GM12874 (cell line): ENCODE data around the gene TEX2.

Experiments used
- TF ChIP-seq, protein P1 (sequence below): IDR thresholded peaks from 2 replicates; pipeline ENCODE4 v1.5.1; 2011; ENCODE audit warnings: low read depth, mild to moderate bottlenecking, control low read depth, low read length, moderate library complexity; ENCODE audit not compliant: insufficient read depth

TEX2 gene

DNA sequence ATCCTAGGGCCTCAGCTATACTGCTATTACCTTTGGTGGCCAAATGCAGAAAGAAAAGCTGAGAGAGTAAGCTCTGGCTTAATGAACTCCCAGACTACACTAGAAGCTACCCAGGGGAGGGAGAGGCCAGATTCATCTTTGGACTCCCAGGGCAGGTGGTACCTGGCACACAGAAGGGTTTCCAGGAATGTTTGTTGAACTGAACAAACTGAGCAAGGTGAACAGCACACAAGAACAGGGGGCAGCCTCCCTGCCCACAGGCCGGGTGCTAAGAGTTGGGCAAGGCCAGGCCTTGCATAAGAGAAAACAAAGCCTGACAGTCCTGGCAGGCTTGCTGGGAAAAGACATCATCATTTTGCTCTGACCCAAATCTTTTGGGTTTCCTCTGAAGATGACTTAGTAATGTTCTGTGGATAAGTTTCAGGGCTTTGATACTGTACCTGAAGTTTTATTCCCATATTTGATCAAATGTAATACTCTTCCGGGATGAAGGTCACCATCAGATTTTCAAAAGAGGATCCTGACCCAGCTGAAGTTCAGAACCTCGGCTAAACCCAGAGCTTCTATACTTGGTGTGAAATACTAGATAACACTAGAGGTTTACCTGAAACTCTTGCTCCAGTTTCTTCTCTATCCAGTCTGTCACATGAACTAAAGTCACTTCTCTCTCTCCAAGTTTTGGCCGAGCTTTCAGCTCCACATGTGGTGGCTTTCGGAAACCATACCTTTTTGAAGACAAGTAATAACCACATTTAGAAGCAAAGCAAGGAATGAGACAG is 112.6 kb downstream of the TEX2 start:
- TF ChIP-seq, protein P1, sequence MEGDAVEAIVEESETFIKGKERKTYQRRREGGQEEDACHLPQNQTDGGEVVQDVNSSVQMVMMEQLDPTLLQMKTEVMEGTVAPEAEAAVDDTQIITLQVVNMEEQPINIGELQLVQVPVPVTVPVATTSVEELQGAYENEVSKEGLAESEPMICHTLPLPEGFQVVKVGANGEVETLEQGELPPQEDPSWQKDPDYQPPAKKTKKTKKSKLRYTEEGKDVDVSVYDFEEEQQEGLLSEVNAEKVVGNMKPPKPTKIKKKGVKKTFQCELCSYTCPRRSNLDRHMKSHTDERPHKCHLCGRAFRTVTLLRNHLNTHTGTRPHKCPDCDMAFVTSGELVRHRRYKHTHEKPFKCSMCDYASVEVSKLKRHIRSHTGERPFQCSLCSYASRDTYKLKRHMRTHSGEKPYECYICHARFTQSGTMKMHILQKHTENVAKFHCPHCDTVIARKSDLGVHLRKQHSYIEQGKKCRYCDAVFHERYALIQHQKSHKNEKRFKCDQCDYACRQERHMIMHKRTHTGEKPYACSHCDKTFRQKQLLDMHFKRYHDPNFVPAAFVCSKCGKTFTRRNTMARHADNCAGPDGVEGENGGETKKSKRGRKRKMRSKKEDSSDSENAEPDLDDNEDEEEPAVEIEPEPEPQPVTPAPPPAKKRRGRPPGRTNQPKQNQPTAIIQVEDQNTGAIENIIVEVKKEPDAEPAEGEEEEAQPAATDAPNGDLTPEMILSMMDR, result no peak

DNA sequence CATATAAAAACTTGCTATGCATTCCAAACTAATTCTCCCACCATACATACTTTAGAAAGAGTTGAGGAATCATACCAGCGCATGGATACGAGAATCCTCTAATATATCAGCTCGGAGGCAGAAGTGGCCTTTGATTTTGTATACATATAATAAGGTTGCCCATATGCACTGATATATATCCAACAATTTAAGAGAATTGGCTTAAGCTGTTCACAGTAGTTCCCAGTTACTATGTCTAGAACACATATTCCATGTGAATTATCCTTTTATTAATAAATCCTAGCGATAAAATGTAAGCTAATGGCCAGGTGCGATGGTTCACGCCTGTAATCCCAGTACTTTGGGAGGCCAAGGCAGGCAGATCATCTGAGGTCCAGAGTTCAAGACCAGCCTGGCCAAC is 113.9 kb downstream of the TEX2 start:
- TF ChIP-seq, protein P1, result no peak

DNA sequence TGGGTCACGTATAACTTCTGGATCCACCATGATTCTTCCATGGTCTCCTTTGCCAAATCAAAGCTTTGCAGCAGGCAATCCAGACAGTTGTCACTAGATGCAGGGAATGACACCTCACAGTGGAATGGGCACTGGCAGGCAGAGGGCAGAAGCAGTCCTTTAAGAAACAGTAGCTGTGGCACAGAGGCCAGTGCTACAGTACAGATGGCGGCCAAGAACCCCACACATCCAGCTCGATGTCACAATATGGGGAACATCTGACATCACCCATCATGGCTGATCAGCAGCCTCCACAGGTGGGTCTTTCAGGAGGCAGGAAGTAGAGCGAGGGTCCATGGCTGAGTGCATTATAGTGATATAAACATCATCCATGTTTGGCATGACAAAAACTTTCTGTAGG is 114.4 kb downstream of the TEX2 start:
- TF ChIP-seq, protein P1, result no peak

DNA sequence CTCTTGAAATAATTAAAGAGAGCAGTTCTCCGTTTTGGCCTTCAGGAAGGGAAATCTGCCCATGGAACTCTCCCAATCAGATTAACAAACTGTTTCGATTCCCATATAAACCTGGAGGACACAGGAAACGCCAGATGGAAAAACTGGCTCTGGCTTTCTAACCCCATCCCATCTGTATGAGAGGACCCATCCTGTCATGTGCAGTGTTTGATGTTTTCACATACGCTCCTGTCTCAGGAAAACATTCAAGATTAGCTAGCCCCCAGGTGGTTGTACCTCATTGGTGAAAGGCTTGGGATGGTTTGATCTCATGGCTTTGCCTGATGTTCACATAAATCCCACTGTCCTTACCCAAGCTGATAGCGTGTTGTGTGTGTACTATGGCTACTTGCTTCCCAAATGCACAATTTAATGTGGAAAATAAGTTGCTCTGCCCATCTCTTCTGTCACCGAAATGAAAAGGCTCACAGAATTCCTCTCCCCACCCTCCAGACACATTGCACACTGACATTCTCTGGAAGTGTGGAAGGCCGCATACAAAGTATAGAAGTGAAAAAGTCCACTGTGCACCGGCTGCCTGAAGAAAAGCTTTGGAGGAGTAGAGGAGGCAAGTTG is 114.9 kb downstream of the TEX2 start:
- TF ChIP-seq, protein P1, result no peak

DNA sequence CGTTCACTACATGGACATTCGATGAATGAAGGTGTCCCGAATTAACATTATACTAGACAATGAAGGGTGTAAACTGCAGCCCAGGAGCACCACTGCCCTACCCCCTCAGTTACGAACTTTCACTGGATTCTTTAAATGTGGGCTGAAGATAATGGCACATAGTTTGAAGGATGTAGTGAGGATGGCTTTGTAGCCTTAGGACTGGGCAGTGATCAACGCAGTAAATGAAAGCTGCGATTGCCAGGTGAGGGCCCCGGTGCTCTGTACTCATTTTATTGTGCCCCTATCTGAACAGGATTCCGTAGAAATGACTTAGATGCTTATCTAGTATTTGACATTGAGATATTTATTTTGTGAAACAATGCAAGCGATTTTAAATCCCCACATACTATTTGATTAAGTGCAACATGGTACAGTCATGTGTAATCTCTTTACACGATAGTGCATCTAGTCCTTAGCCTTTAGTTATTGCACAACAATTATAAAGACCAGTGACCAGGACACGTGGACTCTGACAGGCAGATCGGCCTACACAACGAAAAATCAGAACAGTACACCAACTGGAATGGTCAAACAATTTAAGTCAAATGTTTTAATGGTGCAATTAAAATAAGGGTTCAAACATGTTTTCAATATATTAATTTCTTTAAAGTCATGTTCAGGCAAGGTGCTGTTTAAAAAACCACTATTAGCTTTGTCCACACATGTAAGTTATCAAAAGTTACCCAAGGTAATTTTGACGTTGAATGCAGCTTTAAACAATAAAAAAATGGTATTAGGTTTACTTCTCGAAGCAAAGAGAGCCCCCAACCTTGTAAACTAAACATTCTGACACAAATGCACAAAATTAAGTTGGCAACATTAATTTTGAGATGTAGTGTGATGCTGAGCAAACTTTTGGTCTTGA is 115.7 kb downstream of the TEX2 start:
- TF ChIP-seq, protein P1, result no peak

DNA sequence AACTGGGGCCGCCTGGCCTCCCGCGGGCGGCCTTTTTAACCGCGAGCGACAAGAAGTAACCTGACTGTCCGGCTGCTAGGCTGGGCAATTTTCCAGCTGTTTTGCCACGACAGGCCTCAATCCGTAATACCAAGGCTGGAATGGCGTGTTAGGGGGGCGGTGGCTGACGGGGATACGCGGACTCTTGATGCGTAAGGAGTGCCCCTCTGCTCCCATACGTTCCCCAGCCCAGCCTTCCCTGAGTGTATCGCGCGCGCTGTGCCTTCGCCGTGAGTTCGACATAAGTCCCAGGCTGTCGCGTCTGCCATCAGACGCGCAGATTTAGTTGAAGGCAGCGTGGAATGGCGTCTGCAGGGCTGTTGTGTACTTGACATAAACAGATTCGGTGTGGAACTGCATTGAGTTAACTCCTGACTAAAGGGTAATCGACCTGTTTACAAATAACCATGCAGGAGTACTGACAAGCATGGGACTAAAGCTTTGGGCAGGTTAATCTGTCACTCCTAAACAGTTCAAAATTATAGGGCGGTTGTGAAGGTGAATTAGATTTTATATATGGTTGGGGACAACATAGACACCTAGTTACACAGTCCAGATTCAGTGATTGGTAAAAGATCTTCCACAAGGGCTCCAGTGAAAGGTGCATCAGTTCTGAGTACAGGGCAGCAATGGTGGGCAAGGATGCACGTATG is 116.5 kb downstream of the TEX2 start:
- TF ChIP-seq, protein P1, result no peak
